Activated CD8-positive, alpha-beta T cell treated with anti-CD3 and anti-CD28 coated beads, Interleukin-2, amount 10 ng/mL, durations not matched to agents 7 days and 5 days (primary cell): ENCODE data around the gene SLAIN2. TPM values are rescaled to one million over a fixed set of nuclear protein-coding genes. Genes with fewer than 3 reads are reported as not detected.
"Not testable (repeated sequence)": the region's sequence is repeated elsewhere in the genome, so short reads cannot be mapped to it uniquely, and the experiment has no call there.

Source experiments
- ATAC-seq: fragments of 150-1000 bp; cut with Tn5 transposase; one replicate; pipeline ENCODE4 v1.10.0; 2021; ENCODE audit warnings: moderate library complexity
- CTCF ChIA-PET: fragments of 350-600 bp; sonication (Branson Sonifier 250); formaldehyde crosslinking; loops from one replicate; lab custom pipeline; 2021; ENCODE audit warnings: antibody characterized with exemption; lab: Charles Lee
- POLR2A ChIA-PET: fragments of 350-600 bp; sonication (Branson Sonifier 250); formaldehyde crosslinking; loops from one replicate; lab custom pipeline; 2021; ENCODE audit warnings: antibody characterized with exemption; lab: Charles Lee
- DNase-seq: peaks from one replicate; pipeline ENCODE4 v3.0.0-alpha.2; 2020
- H3K27ac Mint-ChIP-seq: one replicate; pipeline ENCODE4 v1.8.0; 2021; ENCODE audit warnings: mild to moderate bottlenecking, mixed read lengths
- H3K27me3 Mint-ChIP-seq: one replicate; pipeline ENCODE4 v1.8.0; 2021; ENCODE audit warnings: low read depth, mixed read lengths
- H3K36me3 Mint-ChIP-seq: one replicate; pipeline ENCODE4 v1.8.0; 2021; ENCODE audit warnings: low read depth, mixed read lengths
- H3K4me1 Mint-ChIP-seq: one replicate; pipeline ENCODE4 v1.8.0; 2021; ENCODE audit warnings: low read depth, mixed read lengths
- H3K4me3 Mint-ChIP-seq: one replicate; pipeline ENCODE4 v1.8.0; 2021; ENCODE audit warnings: mild to moderate bottlenecking, mixed read lengths
- H3K9me3 Mint-ChIP-seq: one replicate; pipeline ENCODE4 v1.8.0; 2022; ENCODE audit warnings: mixed read lengths; ENCODE audit not compliant: insufficient read depth
- total RNA-seq, 2 experiments: library from RNA; stranded (reverse); gene quantifications; one replicate each; pipeline ENCODE4 v1.2.3, GENCODE V29; 2021

The SLAIN2 gene
- total RNA-seq = 10 to 100 TPM; 61.3 to 61.6 TPM

GRCh38 chr4:48340965-48341775 is at the start of gene SLAIN2:
Gene SLAIN2, plus strand, starts transcription at chr4:48341529. Its CDS starts 211 bp downstream, at chr4:48341740.
- peak within 1 kb of the TSS; percentile 96 for H3K27ac Mint-ChIP-seq
- POLR2A ChIA-PET = interaction anchor here (1.0 to 1.6 kb wide), 8 partner anchors 8 to 427 kb away, joined by 3 to 8 read pairs (median 4); partner anchors contain the start of gene NFXL1

GRCh38 chr4:48292218-48292790 is 49.0 kb upstream of the SLAIN2 start:
- CTCF ChIA-PET, POLR2A ChIA-PET, H3K9me3 Mint-ChIP-seq, H3K4me3 Mint-ChIP-seq, H3K4me1 Mint-ChIP-seq, H3K36me3 Mint-ChIP-seq, DNase-seq, H3K27me3 Mint-ChIP-seq, H3K27ac Mint-ChIP-seq, ATAC-seq: not testable (repeated sequence)

More at GRCh38 chr4:48340965-48341775, at the start of gene SLAIN2:
- Mint-ChIP-seq H3K36me3 (peaks cover 12% of the 10 kb centered on the region), H3K27me3 (no peaks in the 10 kb centered on the region), H3K4me3 (peak within 1 kb of the TSS; percentile 96), H3K9me3 (no peaks in the 10 kb centered on the region), H3K4me1 (peaks cover 42% of the 10 kb centered on the region)
- ATAC-seq (peak; percentile 85), DNase-seq (peak; percentile 97)
- CTCF ChIA-PET = interaction anchor here (0.9 to 1.5 kb wide), 5 partner anchors 8 to 202 kb away, joined by 3 to 5 read pairs (median 3); no protein-coding TSS in a partner anchor

GRCh38 chr4:48295116-48295515 is 46.2 kb upstream of the SLAIN2 start:
- H3K36me3 Mint-ChIP-seq = no peaks in the 10 kb centered on the region
- ATAC-seq = no peak
- H3K9me3 Mint-ChIP-seq = no peaks in the 10 kb centered on the region
- peaks cover 7% of the 10 kb centered on the region for H3K4me1 Mint-ChIP-seq
- CTCF ChIA-PET = interaction anchor here (0.7 kb wide), 1 partner anchor 23 kb away, joined by 3 read pairs; no protein-coding TSS in a partner anchor
- H3K27me3 Mint-ChIP-seq = no peaks in the 10 kb centered on the region
- DNase-seq = no peak
- POLR2A ChIA-PET = no interaction called here
- H3K4me3 Mint-ChIP-seq = no peak overlapping the region
- no peak overlapping the region for H3K27ac Mint-ChIP-seq

- Mint-ChIP-seq H3K9me3 (no peaks in the 10 kb centered on the region), H3K4me1 (peaks cover 7% of the 10 kb centered on the region), H3K36me3 (no peaks in the 10 kb centered on the region), H3K27me3 (no peaks in the 10 kb centered on the region), H3K27ac (peak overlapping the region; percentile 17), H3K4me3 (no peak overlapping the region)
- no peak for ATAC-seq
- POLR2A ChIA-PET = no interaction called here
- CTCF ChIA-PET = no interaction called here
- no peak for DNase-seq
Measured at GRCh38 chr4:48296365-48296764, 45.0 kb upstream of the SLAIN2 start.

GRCh38 chr4:48297256-48297846 is 44.0 kb upstream of the SLAIN2 start:
- Mint-ChIP-seq H3K36me3 (no peaks in the 10 kb centered on the region), H3K9me3 (no peaks in the 10 kb centered on the region), H3K27ac (no peak overlapping the region), H3K4me1 (peaks cover 7% of the 10 kb centered on the region), H3K4me3 (no peak overlapping the region), H3K27me3 (peaks cover 4% of the 10 kb centered on the region)
- ChIA-PET CTCF (interaction anchor here (1.6 kb wide), 1 partner anchor 46 kb away, joined by 4 read pairs; no protein-coding TSS in a partner anchor), POLR2A (no interaction called here)
- no peak for DNase-seq
- ATAC-seq = no peak

- no peaks in the 10 kb centered on the region for H3K9me3 Mint-ChIP-seq
- ChIA-PET POLR2A (no interaction called here), CTCF (no interaction called here)
- ATAC-seq (no peak), DNase-seq (no peak)
- H3K27ac Mint-ChIP-seq = no peak overlapping the region
- no peak overlapping the region for H3K4me3 Mint-ChIP-seq
- peaks cover 7% of the 10 kb centered on the region for H3K4me1 Mint-ChIP-seq
- H3K36me3 Mint-ChIP-seq = no peaks in the 10 kb centered on the region
- H3K27me3 Mint-ChIP-seq = peaks cover 4% of the 10 kb centered on the region
Measured at GRCh38 chr4:48299560-48299959, 41.8 kb upstream of the SLAIN2 start.

- CTCF ChIA-PET = no interaction called here
- POLR2A ChIA-PET = no interaction called here
- peaks cover 6% of the 10 kb centered on the region for H3K27me3 Mint-ChIP-seq
Measured at GRCh38 chr4:48300004-48300403, 41.3 kb upstream of the SLAIN2 start.

GRCh38 chr4:48305508-48305907 is 35.8 kb upstream of the SLAIN2 start:
- DNase-seq = no peak
- no peak for ATAC-seq
- Mint-ChIP-seq H3K27me3 (peaks cover 16% of the 10 kb centered on the region), H3K4me1 (no peaks in the 10 kb centered on the region), H3K27ac (no peak overlapping the region), H3K36me3 (no peaks in the 10 kb centered on the region), H3K4me3 (no peak overlapping the region), H3K9me3 (no peaks in the 10 kb centered on the region)
- ChIA-PET POLR2A (no interaction called here), CTCF (interaction anchor here (0.5 kb wide), 1 partner anchor 297 kb away, joined by 3 read pairs; no protein-coding TSS in a partner anchor)

More at GRCh38 chr4:48300004-48300403, 41.3 kb upstream of the SLAIN2 start:
- Mint-ChIP-seq H3K27ac (no peak overlapping the region), H3K36me3 (no peaks in the 10 kb centered on the region), H3K4me1 (peaks cover 7% of the 10 kb centered on the region), H3K4me3 (no peak overlapping the region), H3K9me3 (no peaks in the 10 kb centered on the region)
- ATAC-seq (no peak), DNase-seq (no peak)

- Mint-ChIP-seq H3K9me3 (no peaks in the 10 kb centered on the region), H3K36me3 (no peaks in the 10 kb centered on the region), H3K4me3 (no peak overlapping the region), H3K27me3 (peaks cover 14% of the 10 kb centered on the region), H3K4me1 (no peaks in the 10 kb centered on the region), H3K27ac (no peak overlapping the region)
- ATAC-seq = no peak
- no peak for DNase-seq
- CTCF ChIA-PET = no interaction called here
- POLR2A ChIA-PET = no interaction called here
Measured at GRCh38 chr4:48307528-48307927, 33.8 kb upstream of the SLAIN2 start.

- POLR2A ChIA-PET = no interaction called here
- ATAC-seq = no peak
- DNase-seq = no peak
- H3K4me1 Mint-ChIP-seq = no peaks in the 10 kb centered on the region
- no peaks in the 10 kb centered on the region for H3K9me3 Mint-ChIP-seq
- no peak overlapping the region for H3K27ac Mint-ChIP-seq
- H3K27me3 Mint-ChIP-seq = peaks cover 14% of the 10 kb centered on the region
- no peak overlapping the region for H3K4me3 Mint-ChIP-seq
- CTCF ChIA-PET = no interaction called here
- H3K36me3 Mint-ChIP-seq = no peaks in the 10 kb centered on the region
Measured at GRCh38 chr4:48308901-48309300, 32.4 kb upstream of the SLAIN2 start.

- H3K36me3 Mint-ChIP-seq = no peaks in the 10 kb centered on the region
- POLR2A ChIA-PET = no interaction called here
- H3K27ac Mint-ChIP-seq = no peak overlapping the region
- no peak overlapping the region for H3K4me3 Mint-ChIP-seq
- DNase-seq (no peak), ATAC-seq (no peak)
- peaks cover 11% of the 10 kb centered on the region for H3K27me3 Mint-ChIP-seq
- CTCF ChIA-PET = interaction anchor here (0.6 to 1.4 kb wide), 2 partner anchors 37 to 176 kb away, joined by 3 read pairs; no protein-coding TSS in a partner anchor
- H3K9me3 Mint-ChIP-seq = no peaks in the 10 kb centered on the region
- H3K4me1 Mint-ChIP-seq = no peaks in the 10 kb centered on the region
Measured at GRCh38 chr4:48311896-48312295, 29.4 kb upstream of the SLAIN2 start.
